GDM1 (cell line): ENCODE results near the gene FRS2.

Experiments
- DNase-seq: peaks from one replicate; lab custom pipeline; 2025; lab: John Stamatoyannopoulos, UW

FRS2 gene

DNA sequence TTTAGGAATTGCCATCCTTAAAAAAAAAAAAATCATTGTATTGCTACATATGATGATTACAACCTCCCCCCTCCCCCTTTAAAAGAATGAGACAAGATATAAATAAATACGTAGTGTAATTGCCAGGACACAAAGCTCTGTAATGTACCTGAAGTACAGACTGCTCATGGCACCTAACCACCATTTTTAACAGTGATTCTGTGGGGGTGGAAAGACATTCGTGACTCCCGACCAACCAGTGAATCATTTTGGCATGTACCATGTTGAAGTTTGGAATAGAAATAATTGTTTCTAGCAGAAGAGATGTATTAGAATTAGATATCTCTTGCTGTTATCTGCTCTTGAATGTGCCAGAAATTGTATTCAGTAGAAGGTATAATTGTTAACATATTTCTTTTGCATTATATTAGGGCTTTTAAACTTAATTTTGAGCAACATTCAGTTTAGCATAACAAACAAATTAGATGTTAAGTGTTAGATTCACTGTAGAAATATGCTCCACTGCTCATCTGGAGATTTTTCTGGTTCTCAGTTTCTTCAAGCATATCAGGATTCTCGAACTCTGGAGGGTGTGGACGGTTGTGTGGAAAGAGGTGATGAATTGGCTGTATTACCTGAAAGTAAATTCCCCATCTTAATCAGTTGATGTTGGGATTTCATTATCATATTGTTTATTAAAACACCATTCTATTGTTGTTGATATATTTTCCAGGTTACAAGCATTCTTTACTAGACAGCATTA is 31.1 kb downstream of the FRS2 start:
- DNase-seq: no peak

GRCh38 chr12:69502345-69503081 is 32.3 kb downstream of the FRS2 start:
- DNase-seq: no peak

DNA sequence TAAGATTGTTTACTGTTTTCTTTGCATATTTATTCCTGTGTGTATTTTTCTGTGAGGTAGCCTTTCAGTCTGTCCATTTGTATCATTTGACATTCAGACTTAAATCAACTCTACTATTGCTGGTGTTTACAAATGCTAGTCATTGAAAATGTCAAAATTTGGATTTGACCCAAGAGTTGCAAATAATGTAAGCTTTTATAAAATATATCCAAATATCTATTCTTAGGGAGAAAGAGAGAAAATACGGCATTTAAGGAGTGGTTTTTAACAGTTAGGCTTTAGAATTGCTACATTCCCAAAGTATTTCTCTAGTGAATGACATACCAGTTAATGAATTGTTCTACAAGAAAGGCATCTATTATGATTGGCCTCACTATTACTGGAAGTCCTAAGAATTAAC is 37.9 kb downstream of the FRS2 start:
- no peak for DNase-seq

- DNase-seq: no peak
Measured at GRCh38 chr12:69508621-69509020, 38.4 kb downstream of the FRS2 start.

DNA sequence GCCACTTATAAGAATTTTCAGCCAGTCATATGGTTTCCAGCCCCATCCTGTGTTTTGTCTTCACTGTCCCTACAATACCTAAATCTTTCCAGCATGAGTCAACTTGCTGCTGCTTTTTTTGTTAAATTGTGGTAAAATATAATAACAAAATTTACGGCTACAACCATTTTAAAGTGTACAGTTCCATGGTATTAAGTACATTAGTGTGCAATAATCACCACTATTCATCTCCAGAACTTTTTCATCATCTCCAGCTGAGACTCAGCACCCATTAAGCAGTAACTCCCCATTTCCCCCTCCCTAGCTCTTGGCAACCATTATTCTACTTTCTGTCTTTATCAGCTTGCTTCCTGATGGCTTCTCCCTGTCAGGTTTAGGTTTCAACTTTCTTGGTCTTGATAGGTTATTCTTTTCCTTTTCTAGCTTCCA is 39.1 kb downstream of the FRS2 start:
- DNase-seq: no peak

- no peak for DNase-seq
Measured at GRCh38 chr12:69509904-69510827, 40.0 kb downstream of the FRS2 start.

GRCh38 chr12:69511016-69511415 is 40.8 kb downstream of the FRS2 start:
- DNase-seq: no peak

DNA sequence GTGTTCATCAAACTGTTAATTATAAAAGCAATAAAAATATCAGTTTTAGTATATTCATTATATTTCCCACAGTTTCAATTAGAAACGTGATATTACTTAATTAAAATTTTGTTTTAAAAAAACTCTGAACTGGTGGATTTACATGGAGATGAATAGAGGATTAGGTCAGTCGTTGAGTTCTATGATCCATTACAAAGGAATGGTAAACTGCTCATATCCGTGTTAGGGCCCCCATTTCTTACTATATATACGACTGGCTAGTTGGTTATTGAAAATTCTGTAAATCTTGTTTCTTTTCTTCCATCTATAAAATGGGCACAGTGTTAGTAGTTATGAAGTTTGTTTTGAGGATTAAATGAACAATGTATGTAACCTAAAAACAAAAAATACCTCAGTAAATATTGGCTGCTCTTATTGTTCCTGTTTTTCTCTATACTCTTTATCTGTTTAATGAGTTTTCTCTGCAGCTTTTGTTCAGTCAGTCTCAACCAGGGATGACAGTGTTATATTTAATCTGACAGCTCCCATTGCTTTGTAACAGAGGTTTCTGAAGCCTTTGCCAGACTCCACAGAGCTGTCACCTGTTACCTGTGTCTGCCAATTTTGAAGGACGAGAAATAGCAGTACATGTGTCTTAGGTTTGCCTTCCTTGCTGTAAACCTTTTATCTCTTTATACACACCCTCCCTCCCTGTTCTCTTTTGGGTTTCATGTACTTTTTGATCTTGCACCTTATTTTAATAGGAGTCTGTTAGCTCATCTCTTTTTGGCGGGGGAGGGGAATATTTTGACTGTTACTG is 41.5 kb downstream of the FRS2 start:
- no peak for DNase-seq

DNA sequence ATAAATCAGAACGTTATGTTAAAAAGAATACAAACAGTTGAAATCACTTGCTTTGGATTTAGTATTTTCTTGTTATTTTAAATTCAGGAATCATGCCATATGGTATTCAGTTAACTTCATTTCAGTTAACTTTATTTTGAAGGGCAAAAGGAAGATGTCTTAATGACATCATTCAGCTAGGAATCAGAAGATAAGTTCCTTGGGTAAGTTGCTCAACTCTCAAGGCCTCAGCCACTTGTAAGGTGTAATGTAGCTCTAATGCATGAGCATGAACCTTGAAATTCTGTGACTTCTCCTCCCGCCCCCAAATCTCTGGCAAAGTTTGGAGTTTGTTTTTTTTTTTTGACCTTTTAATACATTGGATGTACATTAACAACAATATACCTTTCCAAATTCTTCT is 42.6 kb downstream of the FRS2 start:
- no peak for DNase-seq

- no peak for DNase-seq
Measured at GRCh38 chr12:69513297-69513696, 43.1 kb downstream of the FRS2 start.

- DNase-seq: no peak
Measured at GRCh38 chr12:69514111-69514510, 43.9 kb downstream of the FRS2 start.

DNA sequence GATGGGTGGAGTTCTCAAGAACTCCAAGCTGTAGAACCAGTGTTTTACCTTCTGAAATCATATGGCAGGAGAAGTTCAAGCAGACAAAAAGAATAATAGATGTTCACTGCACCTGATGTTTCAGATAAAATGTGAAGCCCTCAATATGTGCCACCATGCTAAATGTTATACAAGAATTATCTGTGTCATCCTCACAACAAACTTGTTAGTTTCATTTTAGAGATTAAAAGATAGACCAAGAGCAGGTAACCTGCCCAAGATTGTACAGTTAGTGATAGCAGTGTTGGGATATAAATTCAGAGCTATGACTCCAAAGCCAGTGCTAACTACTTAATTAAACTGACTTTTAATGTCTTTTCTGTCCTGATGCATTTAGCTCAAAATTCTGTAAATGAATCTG is 44.7 kb downstream of the FRS2 start:
- no peak for DNase-seq

DNA sequence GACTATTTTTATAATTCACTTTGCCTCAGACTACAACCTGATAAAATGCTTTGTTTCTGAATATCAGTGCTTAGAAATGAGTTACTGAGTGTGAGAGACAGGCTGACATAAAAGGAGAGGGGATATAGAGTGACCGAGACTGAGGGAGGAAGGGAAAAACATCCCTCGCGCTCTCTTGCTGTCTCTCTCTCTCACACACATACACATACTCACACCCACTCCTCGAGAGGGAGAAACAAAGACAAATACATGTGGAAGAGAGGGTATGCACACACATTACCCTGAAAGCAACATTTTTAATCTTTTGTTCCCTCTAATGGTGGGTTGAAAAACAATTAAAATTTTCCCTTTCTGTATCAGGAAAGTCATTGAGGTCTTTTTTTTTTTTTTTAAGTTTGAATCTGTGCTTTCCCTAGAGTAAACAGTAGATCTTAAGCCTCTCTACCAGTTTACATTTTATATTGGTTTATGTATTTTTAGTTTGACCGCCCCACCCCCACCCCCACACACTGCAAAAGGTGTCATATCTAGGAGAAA is 45.3 kb downstream of the FRS2 start:
- DNase-seq: no peak

DNA sequence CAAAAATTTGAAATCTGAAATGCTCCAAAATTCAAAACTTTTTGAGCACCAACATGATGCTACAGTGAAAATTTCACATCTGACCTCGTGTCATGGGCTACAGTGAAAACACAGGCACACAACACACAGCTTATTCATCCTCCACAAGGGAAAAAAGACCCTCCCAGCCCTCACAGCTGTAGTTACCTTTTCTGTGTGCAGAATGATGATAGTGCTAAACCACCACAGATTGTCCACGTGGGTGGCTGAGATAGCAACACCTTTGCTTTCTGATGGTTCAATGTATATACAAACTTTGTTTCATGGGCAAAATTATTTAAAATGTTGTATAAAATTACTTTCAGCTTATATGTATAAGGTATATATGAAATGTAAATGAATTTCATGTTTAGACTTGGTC is 46.8 kb downstream of the FRS2 start:
- DNase-seq: no peak

- no peak for DNase-seq
Measured at GRCh38 chr12:69517406-69517805, 47.2 kb downstream of the FRS2 start.

GRCh38 chr12:69519871-69520270 is 49.7 kb downstream of the FRS2 start:
- DNase-seq: no peak

DNA sequence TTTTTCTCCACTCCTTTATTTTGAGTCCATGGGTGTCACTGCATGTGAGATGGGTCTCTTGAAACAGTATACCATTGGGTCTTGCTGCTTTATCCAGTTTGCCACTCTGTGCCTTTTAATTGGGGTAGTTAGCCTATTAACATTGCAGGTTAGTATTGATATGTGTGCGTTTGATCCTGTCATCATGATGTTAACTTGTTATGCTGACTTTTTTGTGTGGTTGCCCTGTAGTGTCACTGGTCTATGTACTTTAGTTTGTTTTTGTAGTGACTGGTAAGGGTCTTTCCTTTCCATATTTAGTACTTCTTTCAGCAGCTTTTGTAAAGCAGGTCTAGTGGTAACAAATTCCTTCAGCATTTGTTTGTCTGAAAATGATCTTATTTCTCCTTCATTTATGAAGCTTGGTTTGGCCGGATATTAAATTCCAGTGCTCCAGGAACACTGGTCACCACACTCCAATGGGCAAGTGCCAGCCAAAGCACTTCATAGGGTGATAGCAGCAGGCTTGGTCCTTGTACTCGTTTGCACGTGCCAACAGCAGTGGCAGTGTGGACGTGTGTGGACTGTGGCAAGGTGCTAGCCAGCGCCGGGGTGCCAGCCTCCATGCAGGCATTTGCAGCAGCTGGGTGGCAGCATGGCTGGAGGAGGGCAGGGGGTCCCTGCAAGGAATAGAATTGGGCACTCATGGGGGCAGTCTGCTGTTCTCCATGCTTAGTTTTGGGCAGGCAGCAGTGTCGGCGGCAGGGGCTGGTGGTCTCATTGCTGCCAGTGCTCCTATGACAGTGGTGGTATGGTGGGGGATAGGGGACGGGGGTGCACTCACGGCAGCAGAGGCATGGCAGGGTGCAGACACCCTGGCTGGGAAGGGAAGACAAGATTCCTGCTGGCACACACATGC is 53.5 kb downstream of the FRS2 start:
- no peak for DNase-seq

DNA sequence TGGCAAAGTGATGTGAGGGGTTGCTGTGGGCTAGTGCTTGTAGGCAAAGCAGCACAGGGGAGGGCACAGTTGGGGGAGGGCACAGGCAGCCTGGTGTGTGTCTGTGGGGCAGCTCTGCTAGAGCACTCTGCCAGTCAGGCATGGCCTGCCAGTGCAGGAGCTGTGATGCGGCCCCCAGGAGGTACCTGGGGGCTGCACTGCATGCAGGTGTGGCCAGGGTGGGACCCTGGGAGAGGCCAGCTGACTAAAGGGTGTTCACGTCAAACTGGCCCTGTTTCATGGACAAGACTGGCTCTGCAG is 54.1 kb downstream of the FRS2 start:
- no peak for DNase-seq

GRCh38 chr12:69524755-69525469 is 54.7 kb downstream of the FRS2 start:
- DNase-seq: no peak
